ENCODE measurements around the gene PTPRM. TPM values are rescaled to one million over a fixed set of nuclear protein-coding genes. Genes with fewer than 3 reads are reported as not detected.

Gene PTPRM
- total RNA-seq, 1 donor from 2014 or later = 32.3 TPM

DNA sequence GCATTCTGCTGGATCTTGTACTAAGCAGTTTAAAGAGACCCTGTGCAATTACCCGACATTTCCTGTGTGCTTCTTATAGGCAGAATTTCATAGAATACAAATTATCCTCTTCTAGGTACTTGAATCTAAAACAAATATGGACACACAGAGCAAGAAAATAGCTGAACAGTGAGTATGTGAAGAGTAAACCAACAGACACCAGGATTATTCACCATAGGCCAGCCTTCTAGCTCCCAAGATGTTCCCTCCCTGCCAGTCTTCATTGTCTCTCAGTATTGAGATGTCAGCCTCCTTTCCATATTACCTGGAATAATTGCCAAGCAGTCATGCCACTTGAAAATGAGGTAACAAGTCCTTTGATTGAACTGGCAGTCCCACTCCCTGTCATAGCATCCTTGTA is 187.1 kb downstream of the PTPRM start:
- no peak for DNase-seq (ENCODE audit: low read depth in 2 of 2)

DNA sequence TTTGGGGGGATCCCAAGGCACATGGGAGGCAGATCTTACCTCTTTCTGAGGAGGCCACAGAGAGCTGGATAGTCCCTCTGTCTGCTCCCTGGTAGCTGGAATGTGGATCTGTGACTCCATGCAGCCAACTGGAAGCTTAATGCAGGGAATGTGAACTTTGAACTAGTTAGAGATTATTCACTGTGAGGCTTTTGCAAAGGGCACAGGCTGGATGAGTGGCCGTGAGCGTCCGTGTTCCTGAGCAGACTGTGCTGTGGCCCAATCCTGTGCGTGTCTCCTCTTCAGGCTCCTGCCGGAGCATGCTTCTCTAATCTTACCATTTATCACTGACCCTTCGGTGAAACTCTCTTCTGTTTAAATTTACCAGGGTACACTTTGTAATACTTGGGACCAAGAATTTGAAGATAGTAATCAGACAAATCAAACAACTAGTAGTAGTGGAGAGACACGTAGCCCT is 187.6 kb downstream of the PTPRM start:
- DNase-seq (ENCODE audit: low read depth in 2 of 2) = no peak

GRCh38 chr18:7755753-7756475 is 188.8 kb downstream of the PTPRM start:
- DNase-seq (ENCODE audit: low read depth in 2 of 2) = peak; percentile 23 to 53

GRCh38 chr18:7757175-7757574 is 190.1 kb downstream of the PTPRM start:
- DNase-seq (ENCODE audit: low read depth in 2 of 2) = no peak

DNA sequence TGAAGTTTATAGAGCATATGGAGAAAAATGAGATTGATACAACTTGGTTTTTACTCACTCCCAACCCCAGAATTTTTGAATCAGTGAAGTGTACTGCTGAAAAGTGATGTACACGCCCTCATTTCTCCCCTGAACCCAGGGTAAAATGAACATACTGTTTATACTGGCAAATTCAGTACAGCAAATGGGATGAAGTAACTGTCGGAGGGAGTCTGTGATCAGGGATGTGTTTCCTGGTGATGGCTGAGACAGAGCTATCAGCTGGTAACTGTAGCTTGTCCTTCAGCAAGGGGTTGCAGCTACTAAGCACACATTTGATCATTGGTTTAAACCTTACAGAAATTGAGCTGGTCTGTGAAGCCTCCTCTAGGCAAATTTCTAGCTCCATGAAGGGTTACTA is 191.6 kb downstream of the PTPRM start:
- DNase-seq (ENCODE audit: low read depth in 2 of 2) = no peak

GRCh38 chr18:7760967-7761948 is 194.1 kb downstream of the PTPRM start:
- peak in 1 of 2 donors; percentile 51 for DNase-seq (ENCODE audit: low read depth in 2 of 2)

- no peak for DNase-seq (ENCODE audit: low read depth in 2 of 2)
Measured at GRCh38 chr18:7764405-7764804, 197.3 kb downstream of the PTPRM start.

DNA sequence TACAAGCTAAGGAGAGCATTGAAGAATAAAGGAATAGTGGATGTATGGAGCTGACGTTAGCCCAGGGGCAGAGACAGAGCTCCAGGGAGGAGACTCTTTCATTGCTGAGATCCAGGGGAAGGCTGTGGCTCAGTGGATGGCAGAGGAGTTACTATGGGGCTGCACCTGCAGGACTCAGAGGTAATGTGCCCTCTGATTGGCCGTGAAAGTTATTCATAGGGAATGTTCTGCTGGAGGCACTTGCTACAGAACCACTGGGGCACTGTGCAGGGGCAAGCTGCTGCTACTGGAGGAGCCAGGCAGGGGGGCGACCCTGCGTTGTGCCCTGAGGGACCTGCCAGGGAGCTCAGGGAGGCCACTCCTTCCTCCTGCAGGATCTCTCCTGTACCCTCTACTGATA is 199.2 kb downstream of the PTPRM start:
- DNase-seq (ENCODE audit: low read depth in 2 of 2) = no peak

- no peak for DNase-seq (ENCODE audit: low read depth in 2 of 2)
Measured at GRCh38 chr18:7766817-7767216, 199.7 kb downstream of the PTPRM start.

GRCh38 chr18:7770908-7771307 is 203.8 kb downstream of the PTPRM start:
- no peak for DNase-seq (ENCODE audit: low read depth in 2 of 2)

DNA sequence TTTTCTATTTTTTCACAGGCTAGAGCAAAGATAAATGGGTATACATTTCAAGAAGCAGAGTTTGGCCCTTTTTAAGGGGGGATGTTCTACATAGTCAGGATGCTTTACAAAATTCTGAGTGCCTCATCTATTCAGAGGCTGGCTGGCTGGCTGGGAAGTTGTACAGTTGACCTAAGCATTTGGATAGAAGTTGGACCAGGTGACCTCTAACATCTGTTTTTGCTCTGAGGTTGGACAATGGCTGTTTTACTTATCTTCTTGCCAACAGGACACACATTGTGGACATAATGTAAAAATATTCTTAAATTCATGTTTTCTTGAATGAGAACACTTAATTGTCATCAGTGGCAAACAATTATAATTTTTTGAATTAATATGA is 205.4 kb downstream of the PTPRM start:
- DNase-seq (ENCODE audit: low read depth in 2 of 2) = no peak

DNA sequence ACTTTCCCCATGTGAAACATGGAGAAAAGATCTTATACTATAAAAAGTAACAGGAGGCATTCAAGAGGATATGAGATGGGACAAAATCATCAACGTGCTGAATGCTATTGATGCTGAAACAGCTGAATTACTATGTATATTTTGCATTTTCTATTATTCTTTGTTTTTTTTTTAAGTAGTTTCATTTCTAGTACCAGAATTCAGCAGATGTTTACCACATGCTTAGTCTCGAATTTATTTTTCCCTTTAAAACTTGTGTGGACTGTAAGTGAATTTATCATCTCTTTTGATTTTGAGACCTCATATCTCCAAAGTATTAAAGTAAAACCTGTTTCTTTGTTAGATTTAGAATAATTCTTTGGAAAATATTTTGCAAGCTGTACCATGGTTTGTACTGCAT is 205.8 kb downstream of the PTPRM start:
- DNase-seq (ENCODE audit: low read depth in 2 of 2) = no peak

DNA sequence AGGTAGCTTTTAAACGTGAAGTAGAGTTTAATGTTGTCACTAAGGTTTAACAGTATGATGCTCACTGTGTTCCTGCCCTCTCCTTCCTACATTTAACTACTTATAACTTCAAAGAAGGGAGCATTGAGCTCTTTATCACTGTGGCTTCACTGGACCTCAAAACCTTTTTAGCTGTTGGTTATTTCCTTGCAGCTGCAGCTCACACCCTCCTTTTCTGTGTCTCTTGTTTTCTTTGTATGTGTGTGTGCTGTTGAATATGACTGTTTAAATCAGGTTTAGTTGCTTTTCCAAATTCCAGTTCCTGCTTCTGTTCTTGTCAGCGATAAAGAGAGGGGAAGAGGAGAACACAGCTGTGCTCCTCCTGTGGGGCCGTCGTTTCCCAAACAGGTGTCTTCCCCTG is 208.0 kb downstream of the PTPRM start:
- DNase-seq (ENCODE audit: low read depth in 2 of 2) = no peak

GRCh38 chr18:7775843-7776242 is 208.7 kb downstream of the PTPRM start:
- DNase-seq (ENCODE audit: low read depth in 2 of 2) = no peak

DNA sequence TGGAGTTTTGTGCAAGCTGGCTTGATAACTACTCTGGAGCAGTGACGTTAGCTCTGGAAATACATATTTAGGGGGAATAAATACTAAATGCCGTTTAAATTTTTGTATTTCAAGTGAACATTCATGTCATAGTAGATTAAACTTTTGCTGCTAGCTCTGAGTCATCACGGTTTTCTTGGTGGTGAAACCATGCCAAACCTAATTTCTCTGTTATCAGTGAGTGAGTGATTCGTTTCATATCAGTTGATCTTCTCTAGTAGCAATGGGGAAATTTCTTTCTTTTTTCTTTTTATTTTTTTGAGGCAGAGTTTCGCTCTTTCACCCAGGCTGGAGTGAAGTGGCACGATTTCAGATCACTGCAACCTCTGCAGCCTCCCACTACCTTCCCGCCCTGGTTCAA is 211.1 kb downstream of the PTPRM start:
- DNase-seq (ENCODE audit: low read depth in 2 of 2) = no peak

- no peak for DNase-seq (ENCODE audit: low read depth in 2 of 2)
Measured at GRCh38 chr18:7779211-7779610, 212.1 kb downstream of the PTPRM start.

DNA sequence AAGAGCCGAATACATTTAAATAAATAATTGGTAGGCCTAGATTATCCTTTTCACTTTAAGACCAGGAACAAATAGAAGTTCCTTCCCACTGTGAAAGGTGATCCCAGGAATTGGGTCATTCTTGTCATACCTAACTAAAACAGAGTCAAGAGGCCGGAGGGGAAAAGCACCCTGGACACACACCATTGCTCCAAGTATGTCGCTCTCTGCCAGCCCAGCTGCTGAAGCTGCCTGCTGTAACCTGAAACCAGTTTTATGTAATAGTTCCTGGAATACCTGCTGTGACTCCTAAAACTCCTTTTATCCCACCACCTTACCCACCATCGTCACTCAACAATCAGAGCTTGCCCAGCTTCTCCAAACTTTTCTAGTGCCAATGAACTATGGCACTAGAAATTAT is 217.1 kb downstream of the PTPRM start:
- DNase-seq (ENCODE audit: low read depth in 2 of 2) = no peak

- no peak for DNase-seq (ENCODE audit: low read depth in 2 of 2)
Measured at GRCh38 chr18:7786569-7786968, 219.5 kb downstream of the PTPRM start.

GRCh38 chr18:7787339-7787738 is 220.2 kb downstream of the PTPRM start:
- DNase-seq (ENCODE audit: low read depth in 2 of 2) = no peak

DNA sequence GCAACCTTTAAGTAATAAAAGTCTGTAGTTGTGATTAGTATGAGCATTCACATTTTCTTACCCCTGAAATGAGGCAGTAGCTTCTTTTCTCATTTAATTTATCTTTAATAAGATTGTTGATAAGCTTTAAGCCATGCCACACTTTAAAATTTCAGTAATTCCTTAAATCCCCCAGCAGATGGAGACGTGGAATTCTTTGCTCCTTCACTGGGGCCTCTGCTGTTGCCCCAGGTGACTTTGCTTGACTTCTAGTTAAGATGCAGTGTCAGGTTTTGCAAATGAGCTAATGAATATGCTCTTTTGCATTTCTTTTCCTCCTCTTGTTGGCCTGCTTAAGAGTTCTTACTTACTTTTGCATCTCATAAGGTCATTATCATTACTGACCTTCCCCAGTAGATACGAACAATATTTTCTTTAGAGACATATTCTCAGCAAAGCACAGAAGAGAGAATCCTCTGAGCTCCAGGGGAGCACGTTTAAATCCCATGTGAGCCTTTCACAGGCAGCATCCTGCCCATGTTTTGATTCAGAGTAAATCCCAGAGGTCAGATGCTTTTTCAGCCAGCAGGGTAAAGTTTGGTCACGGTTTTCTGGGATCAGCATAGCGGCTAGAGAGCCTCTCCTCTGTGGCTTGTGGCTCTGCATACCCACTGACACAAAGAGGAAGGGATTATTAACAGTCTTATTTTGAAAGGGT is 222.9 kb downstream of the PTPRM start:
- DNase-seq (ENCODE audit: low read depth in 2 of 2) = peak; percentile 34 to 63

DNA sequence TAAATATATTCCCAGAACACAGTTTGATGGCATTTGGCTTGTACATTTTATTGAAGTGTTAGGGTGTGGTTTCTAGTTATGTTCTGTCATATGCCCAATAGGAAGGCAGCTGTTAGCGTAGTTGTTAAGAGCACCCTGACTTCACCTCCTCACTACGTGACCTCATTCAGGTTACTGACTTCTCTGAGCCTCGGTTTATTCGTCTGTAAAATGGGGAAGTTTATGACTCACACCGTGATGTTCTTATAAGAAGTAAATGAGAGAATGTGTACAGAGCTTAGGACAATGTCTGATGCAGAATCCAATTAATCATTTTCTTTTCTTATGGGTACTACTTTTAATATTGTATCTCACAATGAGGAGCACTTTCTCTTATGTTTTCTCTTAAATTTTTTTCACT is 226.0 kb downstream of the PTPRM start:
- no peak for DNase-seq (ENCODE audit: low read depth in 2 of 2)

DNA sequence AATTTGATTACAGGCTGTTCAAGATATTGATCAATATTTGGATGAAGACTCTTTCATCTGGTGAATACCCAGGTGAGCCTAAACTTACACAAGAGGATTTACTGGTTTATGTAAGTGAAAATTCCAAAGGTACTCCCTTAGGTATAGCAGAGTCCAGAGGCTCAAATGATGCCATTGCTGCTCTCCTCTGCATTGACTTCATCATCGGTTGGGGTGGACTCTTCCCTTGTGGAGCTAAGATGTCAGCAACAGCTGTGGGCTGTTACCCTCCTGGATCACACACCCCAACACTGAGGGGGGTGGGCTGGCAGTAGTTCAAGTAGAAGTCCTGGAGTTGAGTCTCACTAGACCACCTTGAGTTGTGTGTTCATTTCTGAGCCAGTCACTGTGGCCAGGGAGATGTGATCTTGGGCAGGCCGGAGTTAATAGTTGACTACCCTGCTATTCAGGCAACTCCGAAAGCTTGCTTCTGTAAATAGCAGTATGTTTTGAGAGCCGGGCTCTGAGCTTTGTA is 236.9 kb downstream of the PTPRM start:
- no peak for DNase-seq (ENCODE audit: low read depth in 2 of 2)

Data from dermis microvascular lymphatic vessel endothelial cell (primary cell).